BE2C (cell line): ENCODE results near the gene CHSY3.
A peak's percentile ranks its signal among the peaks of the same experiment; 100 is the strongest.

Source experiments
- DNase-seq: peaks from one replicate; pipeline ENCODE4 v3.0.0-alpha.2; 2020
- H3K27me3 ChIP-seq: fragments of 250-450 bp; sonication (Bioruptor Pico); 2 replicates; pipeline ENCODE4 v1.5.1; 2020; ENCODE audit warnings: mild to moderate bottlenecking
- H3K36me3 ChIP-seq: fragments of 250-450 bp; sonication (Bioruptor Pico); 2 replicates; pipeline ENCODE4 v1.5.1; 2020; ENCODE audit warnings: mild to moderate bottlenecking
- H3K4me1 ChIP-seq: fragments of 250-450 bp; sonication (Bioruptor Pico); 2 replicates; pipeline ENCODE4 v1.5.1; 2020
- H3K4me3 ChIP-seq: 2 replicates; pipeline ENCODE4 v1.5.1; 2011; ENCODE audit warnings: low read depth, low read length
- H3K9me3 ChIP-seq: fragments of 250-450 bp; sonication (Bioruptor Pico); 2 replicates; pipeline ENCODE4 v1.5.1; 2020
- CTCF ChIP-seq: IDR thresholded peaks from 2 replicates; pipeline ENCODE4 v1.5.1; 2012; ENCODE audit warnings: mild to moderate bottlenecking, low read depth, low read length

CHSY3 gene

GRCh38 chr5:129902816-129903215, 1.4 kb upstream of the CHSY3 start:
- Histone ChIP-seq H3K9me3 (no peaks in the 10 kb centered on the region), H3K27me3 (peaks cover 81% of the 10 kb centered on the region), H3K4me1 (no peaks in the 10 kb centered on the region), H3K36me3 (no peaks in the 10 kb centered on the region), H3K4me3 (no peak overlapping the region)
- no peak for DNase-seq
- TF ChIP-seq CTCF = no peak

- peak; percentile 9 for DNase-seq
- peak overlapping the region; percentile 48 for H3K4me3 ChIP-seq
- no peak for TF ChIP-seq CTCF
- no peaks in the 10 kb centered on the region for H3K9me3 ChIP-seq
- H3K36me3 ChIP-seq = no peaks in the 10 kb centered on the region
- no peaks in the 10 kb centered on the region for H3K4me1 ChIP-seq
- H3K27me3 ChIP-seq = peaks cover 89% of the 10 kb centered on the region
Observed at GRCh38 chr5:129903466-129904101, 681 bp upstream of the CHSY3 start.

GRCh38 chr5:129904667-129905472, 605 bp downstream of the CHSY3 start:
- H3K4me1 ChIP-seq = no peaks in the 10 kb centered on the region
- DNase-seq = peak; percentile 19
- no peaks in the 10 kb centered on the region for H3K9me3 ChIP-seq
- peak overlapping the region; percentile 48 for H3K4me3 ChIP-seq
- H3K27me3 ChIP-seq = peaks cover 87% of the 10 kb centered on the region
- no peak for TF ChIP-seq CTCF
- no peaks in the 10 kb centered on the region for H3K36me3 ChIP-seq

GRCh38 chr5:129905473-129906176, 1.4 kb downstream of the CHSY3 start:
- Histone ChIP-seq H3K4me1 (no peaks in the 10 kb centered on the region), H3K27me3 (peaks cover 80% of the 10 kb centered on the region), H3K9me3 (no peaks in the 10 kb centered on the region), H3K36me3 (no peaks in the 10 kb centered on the region), H3K4me3 (no peak overlapping the region)
- DNase-seq = no peak
- TF ChIP-seq CTCF = no peak

- no peak overlapping the region for H3K4me3 ChIP-seq
- no peaks in the 10 kb centered on the region for H3K9me3 ChIP-seq
- H3K4me1 ChIP-seq = no peaks in the 10 kb centered on the region
- DNase-seq = no peak
- no peaks in the 10 kb centered on the region for H3K36me3 ChIP-seq
- TF ChIP-seq CTCF = no peak
- H3K27me3 ChIP-seq = peaks cover 75% of the 10 kb centered on the region
Observed at GRCh38 chr5:129906177-129906887, 2.1 kb downstream of the CHSY3 start.
